Neural progenitor cell (in vitro differentiated cells): ENCODE data around the gene POFUT2.

Experiments
- EZH2phosphoT487 ChIP-seq: fragments of 200-600 bp; sonication (generic); IDR thresholded peaks from 2 replicates; pipeline ENCODE4 v1.6.1; 2017; ENCODE audit warnings: antibody characterized with exemption
- TF ChIP-seq, protein P1 (sequence below): fragments of 200-600 bp; sonication (generic); IDR thresholded peaks from 2 replicates; pipeline ENCODE4 v1.5.1; 2017; ENCODE audit warnings: antibody characterized with exemption, mild to moderate bottlenecking

DNA sequence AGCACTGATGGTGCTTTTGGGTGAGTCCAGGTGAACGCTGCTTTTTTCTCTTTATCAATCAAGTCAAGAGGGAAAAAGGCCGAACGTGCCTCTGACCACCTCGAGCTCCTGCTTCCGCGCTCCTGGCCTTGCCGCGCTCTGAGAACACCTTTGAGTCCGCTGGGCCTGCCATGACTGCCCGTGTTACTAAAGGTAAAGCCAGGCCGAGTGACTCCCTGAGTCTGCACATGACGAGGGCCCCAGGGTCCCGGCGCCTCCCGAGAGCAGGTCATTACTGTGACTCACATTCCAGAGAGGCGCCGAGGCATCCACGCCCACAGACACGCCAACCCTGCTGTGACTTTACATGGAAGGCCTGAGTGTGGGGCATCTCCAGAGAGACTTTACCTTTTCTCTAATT is 11.1 kb downstream of the POFUT2 start:
- TF ChIP-seq, protein P1, sequence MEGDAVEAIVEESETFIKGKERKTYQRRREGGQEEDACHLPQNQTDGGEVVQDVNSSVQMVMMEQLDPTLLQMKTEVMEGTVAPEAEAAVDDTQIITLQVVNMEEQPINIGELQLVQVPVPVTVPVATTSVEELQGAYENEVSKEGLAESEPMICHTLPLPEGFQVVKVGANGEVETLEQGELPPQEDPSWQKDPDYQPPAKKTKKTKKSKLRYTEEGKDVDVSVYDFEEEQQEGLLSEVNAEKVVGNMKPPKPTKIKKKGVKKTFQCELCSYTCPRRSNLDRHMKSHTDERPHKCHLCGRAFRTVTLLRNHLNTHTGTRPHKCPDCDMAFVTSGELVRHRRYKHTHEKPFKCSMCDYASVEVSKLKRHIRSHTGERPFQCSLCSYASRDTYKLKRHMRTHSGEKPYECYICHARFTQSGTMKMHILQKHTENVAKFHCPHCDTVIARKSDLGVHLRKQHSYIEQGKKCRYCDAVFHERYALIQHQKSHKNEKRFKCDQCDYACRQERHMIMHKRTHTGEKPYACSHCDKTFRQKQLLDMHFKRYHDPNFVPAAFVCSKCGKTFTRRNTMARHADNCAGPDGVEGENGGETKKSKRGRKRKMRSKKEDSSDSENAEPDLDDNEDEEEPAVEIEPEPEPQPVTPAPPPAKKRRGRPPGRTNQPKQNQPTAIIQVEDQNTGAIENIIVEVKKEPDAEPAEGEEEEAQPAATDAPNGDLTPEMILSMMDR: no peak
- no peak for TF ChIP-seq EZH2phosphoT487
